Progenitor cell of endocrine pancreas (in vitro differentiated cells): ENCODE measurements around the gene DDI2. TPM values are rescaled to one million over a fixed set of nuclear protein-coding genes. Genes with fewer than 3 reads are reported as not detected.

ENCODE experiments used
- DNase-seq: peaks from one replicate; pipeline ENCODE4 v3.0.0; 2021; ENCODE audit warnings: low spot score; ENCODE audit not compliant: unreplicated experiment
- H3K27ac Mint-ChIP-seq: 2 replicates; pipeline ENCODE4 v1.8.0; 2021; ENCODE audit warnings: mild to moderate bottlenecking, moderate library complexity, mixed read lengths
- H3K27me3 Mint-ChIP-seq: 2 replicates; pipeline ENCODE4 v1.8.0; 2021; ENCODE audit warnings: mixed read lengths
- H3K36me3 Mint-ChIP-seq: 2 replicates; pipeline ENCODE4 v1.8.0; 2022; ENCODE audit warnings: mixed read lengths; ENCODE audit not compliant: insufficient read depth
- H3K4me1 Mint-ChIP-seq: 2 replicates; pipeline ENCODE4 v1.8.0; 2021; ENCODE audit warnings: low read depth, mixed read lengths
- H3K4me3 Mint-ChIP-seq: 2 replicates; pipeline ENCODE4 v1.8.0; 2021; ENCODE audit warnings: low read depth, mild to moderate bottlenecking, moderate library complexity, mixed read lengths
- H3K9me3 Mint-ChIP-seq: 2 replicates; pipeline ENCODE4 v1.8.0; 2021; ENCODE audit warnings: low read depth, mixed read lengths
- CTCF ChIP-seq: fragments of 200-600 bp; sonication (generic); IDR thresholded peaks from one replicate; pipeline ENCODE4 v1.5.0; 2021; ENCODE audit warnings: antibody characterized with exemption, mild to moderate bottlenecking; ENCODE audit not compliant: unreplicated experiment
- total RNA-seq: library from RNA; stranded (reverse); gene quantifications from 2 replicates; pipeline ENCODE4 v1.2.1, GENCODE V29; 2021

The DDI2 gene
- total RNA-seq, 1 donor from 2014 or later = 35.6 TPM

DNA sequence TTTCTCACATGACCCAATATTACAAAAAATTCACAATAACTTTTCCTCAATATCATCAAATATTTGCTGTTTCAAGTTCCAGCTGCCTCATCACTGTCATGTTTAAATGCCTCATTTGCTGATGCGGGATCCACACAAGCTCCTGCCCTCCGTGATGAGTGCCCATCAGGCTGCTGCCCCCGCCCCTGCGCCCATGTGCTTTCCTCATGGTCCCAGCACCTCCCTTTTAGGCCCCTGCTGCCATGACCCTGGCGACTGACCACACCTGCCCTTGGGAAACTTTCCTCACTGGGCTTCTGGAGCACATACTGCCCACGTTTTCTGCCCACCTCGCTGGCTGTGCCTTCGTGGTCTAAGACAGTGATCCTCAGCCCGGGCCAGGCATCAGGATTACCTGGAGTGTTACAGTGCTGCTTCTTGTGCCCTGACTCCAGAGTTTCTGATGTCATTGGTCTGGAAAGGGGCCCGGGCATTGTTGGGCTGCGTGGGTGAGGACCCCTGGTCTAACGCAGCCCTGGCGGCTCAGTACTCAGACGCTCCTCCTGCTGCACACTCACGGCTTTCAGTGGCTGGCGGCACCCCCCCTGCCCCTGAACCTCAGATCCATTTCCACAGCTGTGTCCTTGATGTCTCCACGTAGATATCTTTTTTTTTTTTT is 87.4 kb downstream of the DDI2 start:
- H3K36me3 Mint-ChIP-seq = peaks cover 8% of the 10 kb centered on the region
- no peak overlapping the region for H3K27ac Mint-ChIP-seq
- H3K9me3 Mint-ChIP-seq = no peaks in the 10 kb centered on the region
- no peak for TF ChIP-seq CTCF
- peaks cover 8% of the 10 kb centered on the region for H3K4me1 Mint-ChIP-seq
- no peak overlapping the region for H3K4me3 Mint-ChIP-seq
- no peak for DNase-seq
- no peaks in the 10 kb centered on the region for H3K27me3 Mint-ChIP-seq

DNA sequence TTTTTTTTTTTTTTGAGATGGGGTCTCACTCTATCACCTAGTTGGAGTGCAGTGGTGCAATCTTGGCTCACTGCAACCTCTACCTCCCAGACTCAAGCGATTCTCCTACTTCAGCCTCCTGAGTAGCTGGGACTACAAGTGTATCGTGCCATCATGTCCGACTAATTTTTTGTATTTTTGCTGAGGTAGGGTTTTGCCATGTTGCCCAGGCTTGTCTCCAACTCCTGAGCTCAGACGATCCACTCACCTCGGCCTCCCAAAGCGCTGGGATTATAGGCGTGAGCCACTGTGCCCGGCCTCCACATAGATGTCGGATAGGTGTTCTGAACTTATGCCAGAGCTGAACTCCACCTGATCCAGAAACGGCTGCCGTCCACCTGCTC is 87.9 kb downstream of the DDI2 start:
- Mint-ChIP-seq H3K27me3 (no peaks in the 10 kb centered on the region), H3K27ac (no peak overlapping the region)
- DNase-seq = no peak

DNA sequence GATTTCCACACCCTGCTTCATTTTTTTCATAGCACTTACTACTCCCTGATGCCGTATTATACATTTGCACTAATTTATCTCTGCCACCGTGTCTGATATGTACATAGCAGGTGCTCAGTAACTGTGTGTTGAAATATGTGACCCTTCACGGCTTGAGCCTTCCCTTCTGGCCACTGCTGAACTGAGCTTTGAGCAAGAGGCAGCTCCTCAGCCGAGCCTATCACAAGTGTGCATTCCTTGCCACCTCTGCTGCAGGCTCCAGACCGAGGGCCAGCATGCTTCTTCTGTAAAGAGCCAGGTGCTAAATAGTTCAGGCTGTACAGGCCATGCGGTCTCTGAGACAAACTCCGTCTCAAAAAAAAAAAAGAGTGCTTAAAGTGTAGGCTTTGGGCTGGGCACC is 89.5 kb downstream of the DDI2 start:
- Mint-ChIP-seq H3K4me1 (peaks cover 8% of the 10 kb centered on the region), H3K27me3 (no peaks in the 10 kb centered on the region), H3K4me3 (no peak overlapping the region), H3K9me3 (no peaks in the 10 kb centered on the region), H3K36me3 (peaks cover 8% of the 10 kb centered on the region), H3K27ac (no peak overlapping the region)
- DNase-seq = no peak
- no peak for TF ChIP-seq CTCF

More for the DNA sequence above, 87.9 kb downstream of the DDI2 start:
- H3K4me1 Mint-ChIP-seq = peaks cover 8% of the 10 kb centered on the region
- peaks cover 8% of the 10 kb centered on the region for H3K36me3 Mint-ChIP-seq
- TF ChIP-seq CTCF = no peak
- H3K4me3 Mint-ChIP-seq = no peak overlapping the region
- no peaks in the 10 kb centered on the region for H3K9me3 Mint-ChIP-seq

- H3K9me3 Mint-ChIP-seq = no peaks in the 10 kb centered on the region
- peaks cover 8% of the 10 kb centered on the region for H3K4me1 Mint-ChIP-seq
- TF ChIP-seq CTCF = no peak
- no peak overlapping the region for H3K27ac Mint-ChIP-seq
- no peak overlapping the region for H3K4me3 Mint-ChIP-seq
- no peaks in the 10 kb centered on the region for H3K27me3 Mint-ChIP-seq
- DNase-seq = no peak
- peaks cover 8% of the 10 kb centered on the region for H3K36me3 Mint-ChIP-seq
Observed at GRCh38 chr1:15707239-15707925, 90.1 kb downstream of the DDI2 start.

- no peaks in the 10 kb centered on the region for H3K27me3 Mint-ChIP-seq
- peaks cover 1% of the 10 kb centered on the region for H3K4me1 Mint-ChIP-seq
- DNase-seq = no peak
- H3K4me3 Mint-ChIP-seq = no peak overlapping the region
- H3K27ac Mint-ChIP-seq = no peak overlapping the region
- no peak for TF ChIP-seq CTCF
- H3K36me3 Mint-ChIP-seq = peaks cover 8% of the 10 kb centered on the region
- no peaks in the 10 kb centered on the region for H3K9me3 Mint-ChIP-seq
Observed at GRCh38 chr1:15708486-15709137, 91.4 kb downstream of the DDI2 start.
